Measurements from ENCODE around the gene SUCLA2. TPM values are rescaled to one million over a fixed set of nuclear protein-coding genes. Genes with fewer than 3 reads are reported as not detected.

SUCLA2 gene
- total RNA-seq, 2 experiments from 2014 or later: 18.7 to 21.4 TPM

DNA sequence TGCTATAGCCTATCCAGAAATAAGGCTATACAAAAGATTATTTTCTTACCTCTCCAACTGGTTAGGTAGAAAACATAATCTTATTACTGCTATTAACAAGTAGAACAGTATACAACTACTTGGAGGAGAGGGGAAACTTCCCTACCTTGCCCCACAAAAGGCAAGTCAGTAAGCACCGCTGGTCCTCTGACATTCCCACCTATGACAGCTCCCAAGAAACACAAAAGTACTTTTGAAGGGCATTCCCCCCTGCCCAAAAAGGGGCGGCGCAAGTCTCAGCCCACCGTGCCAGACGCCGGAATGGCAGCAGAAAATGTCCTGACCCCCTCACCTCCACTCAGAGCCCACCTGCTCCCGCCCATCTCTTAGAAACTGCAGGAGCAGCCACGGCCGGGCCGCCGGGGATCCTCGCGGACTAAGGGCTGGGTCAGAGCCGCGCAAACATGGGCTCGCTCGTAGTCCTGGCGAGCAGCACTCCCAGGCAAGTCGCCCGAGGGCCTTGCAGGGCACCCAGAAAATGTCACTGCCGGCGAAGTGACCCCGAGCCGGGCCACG lies 437 bp downstream of the SUCLA2 start:
- DNase-seq (peak in 3 of 14 experiments; percentile 0 to 4 (median 1)), ATAC-seq (ENCODE audit: poor library complexity) (peak; percentile 31)
- Mint-ChIP-seq H3K27ac (peak overlapping the region; percentile 90), H3K4me1 (ENCODE audit: low read depth) (peaks cover 46% of the 10 kb centered on the region), H3K27me3 (no peaks in the 10 kb centered on the region), H3K9me3 (no peaks in the 10 kb centered on the region), H3K4me3 (peak overlapping the region; percentile 96), H3K36me3 (ENCODE audit: low read depth) (peaks cover 27% of the 10 kb centered on the region)
- intact Hi-C loops (cut with DNase I, micrococcal nuclease): loop anchor here (1.0 to 5.0 kb wide), 3 partner anchors 36 to 1442 kb away; partner anchors contain the start of genes NUDT15 (in 2 of the 2), CAB39L (in 1 of the 2) and SETDB2 (in 1 of the 2)
- H3K27ac ChIP-seq (ENCODE audit: low read depth in 1 of 2, low read length in 2 of 2): peak overlapping the region; percentile 58
- H3K4me1 ChIP-seq (ENCODE audit: insufficient read depth, low read length): peaks cover 6% of the 10 kb centered on the region
- peak overlapping the region; percentile 99 for H3K4me3 ChIP-seq (ENCODE audit: low read length)
- H3K9me3 ChIP-seq (ENCODE audit: control insufficient read depth in 1 of 2, insufficient read depth in 1 of 2, low read length in 2 of 2): no peaks in the 10 kb centered on the region
- H3K27me3 ChIP-seq (ENCODE audit: control insufficient read depth in 1 of 2, insufficient read depth in 2 of 2, low read length in 2 of 2): no peaks in the 10 kb centered on the region
- ChIA-PET POLR2A (interaction anchor here (1.0 to 2.1 kb wide), 2 partner anchors 38 to 94 kb away, joined by 4 to 12 read pairs; partner anchors contain the start of genes MED4 and NUDT15), CTCF (interaction anchor here (1.0 to 1.2 kb wide), 3 partner anchors 37 to 94 kb away, joined by 3 to 4 read pairs (median 3); partner anchors contain the start of gene MED4)
- H3K36me3 ChIP-seq (ENCODE audit: insufficient read depth, low read length): peaks cover 7% of the 10 kb centered on the region
- TF ChIP-seq, protein P1, sequence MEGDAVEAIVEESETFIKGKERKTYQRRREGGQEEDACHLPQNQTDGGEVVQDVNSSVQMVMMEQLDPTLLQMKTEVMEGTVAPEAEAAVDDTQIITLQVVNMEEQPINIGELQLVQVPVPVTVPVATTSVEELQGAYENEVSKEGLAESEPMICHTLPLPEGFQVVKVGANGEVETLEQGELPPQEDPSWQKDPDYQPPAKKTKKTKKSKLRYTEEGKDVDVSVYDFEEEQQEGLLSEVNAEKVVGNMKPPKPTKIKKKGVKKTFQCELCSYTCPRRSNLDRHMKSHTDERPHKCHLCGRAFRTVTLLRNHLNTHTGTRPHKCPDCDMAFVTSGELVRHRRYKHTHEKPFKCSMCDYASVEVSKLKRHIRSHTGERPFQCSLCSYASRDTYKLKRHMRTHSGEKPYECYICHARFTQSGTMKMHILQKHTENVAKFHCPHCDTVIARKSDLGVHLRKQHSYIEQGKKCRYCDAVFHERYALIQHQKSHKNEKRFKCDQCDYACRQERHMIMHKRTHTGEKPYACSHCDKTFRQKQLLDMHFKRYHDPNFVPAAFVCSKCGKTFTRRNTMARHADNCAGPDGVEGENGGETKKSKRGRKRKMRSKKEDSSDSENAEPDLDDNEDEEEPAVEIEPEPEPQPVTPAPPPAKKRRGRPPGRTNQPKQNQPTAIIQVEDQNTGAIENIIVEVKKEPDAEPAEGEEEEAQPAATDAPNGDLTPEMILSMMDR (IDR thresholded peaks at IDR 0.05): no peak

DNA sequence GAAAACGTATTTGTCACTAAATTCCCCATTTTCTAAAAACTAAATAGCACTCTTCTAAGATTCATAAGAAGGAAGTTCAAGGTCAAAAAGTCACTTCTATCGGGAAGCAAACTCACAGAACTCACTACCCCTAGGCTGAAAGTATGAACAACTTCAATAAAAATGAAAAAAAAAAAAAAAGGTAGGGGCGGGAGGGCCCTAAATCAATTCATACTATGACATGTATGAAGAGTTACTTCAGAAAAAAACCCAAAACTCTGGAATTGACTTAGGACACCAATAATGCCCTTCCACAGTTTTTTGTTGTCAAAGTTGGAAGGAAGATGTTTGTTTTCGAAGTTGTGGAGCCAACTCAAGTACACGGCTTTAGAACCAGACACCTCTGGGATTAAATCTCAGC lies 1.1 kb downstream of the SUCLA2 start:
- Mint-ChIP-seq H3K9me3 (no peaks in the 10 kb centered on the region), H3K4me3 (peak overlapping the region; percentile 96), H3K27ac (peak overlapping the region; percentile 90), H3K4me1 (ENCODE audit: low read depth) (peaks cover 46% of the 10 kb centered on the region), H3K36me3 (ENCODE audit: low read depth) (peaks cover 34% of the 10 kb centered on the region), H3K27me3 (no peaks in the 10 kb centered on the region)
- no peak for ATAC-seq (ENCODE audit: poor library complexity)
- Histone ChIP-seq H3K9me3 (ENCODE audit: control insufficient read depth in 1 of 2, insufficient read depth in 1 of 2, low read length in 2 of 2) (no peaks in the 10 kb centered on the region), H3K4me1 (ENCODE audit: insufficient read depth, low read length) (peaks cover 6% of the 10 kb centered on the region), H3K36me3 (ENCODE audit: insufficient read depth, low read length) (peaks cover 10% of the 10 kb centered on the region), H3K27me3 (ENCODE audit: control insufficient read depth in 1 of 2, insufficient read depth in 2 of 2, low read length in 2 of 2) (no peaks in the 10 kb centered on the region), H3K27ac (ENCODE audit: low read depth in 1 of 2, low read length in 2 of 2) (no peak overlapping the region), H3K4me3 (ENCODE audit: low read length) (peak overlapping the region; percentile 99)
- no peak for DNase-seq
- intact Hi-C loops (cut with DNase I, micrococcal nuclease): loop anchor here in 1 of 2 experiments (2.0 to 10.0 kb wide), 3 partner anchors 37 to 1442 kb away; partner anchors contain the start of genes CAB39L, ESD, NUDT15 and SETDB2
- CTCF ChIA-PET: interaction anchor here (1.0 to 1.1 kb wide), 2 partner anchors 38 to 95 kb away, joined by 3 to 4 read pairs; partner anchors contain the start of gene MED4
- POLR2A ChIA-PET: interaction anchor here (2.1 kb wide), 1 partner anchor 38 kb away, joined by 12 read pairs; the partner anchor contains the start of gene NUDT15
- TF ChIP-seq, protein P1 (IDR thresholded peaks at IDR 0.05): no peak

DNA sequence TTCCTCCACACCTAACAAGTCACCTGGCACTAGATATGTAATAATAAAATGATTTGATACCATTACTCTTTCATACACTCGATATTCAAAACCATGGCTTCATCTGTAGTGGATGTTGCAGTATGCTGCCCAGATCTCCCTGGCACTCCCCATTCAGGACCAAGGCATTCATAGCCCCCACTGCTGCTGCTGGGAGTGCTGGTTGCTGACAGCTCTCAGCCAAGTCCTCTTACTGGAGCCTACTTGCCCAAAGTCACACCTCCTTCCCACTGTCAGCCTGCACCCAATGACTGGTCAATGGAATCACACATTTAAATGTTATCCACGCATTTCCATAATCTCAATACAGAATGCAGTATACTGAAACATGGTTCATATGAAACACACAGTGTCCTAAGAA lies 3.7 kb downstream of the SUCLA2 start:
- H3K4me3 ChIP-seq (ENCODE audit: low read length): no peak overlapping the region
- H3K27me3 Mint-ChIP-seq: no peaks in the 10 kb centered on the region
- peaks cover 55% of the 10 kb centered on the region for H3K36me3 Mint-ChIP-seq (ENCODE audit: low read depth)
- no peaks in the 10 kb centered on the region for H3K9me3 ChIP-seq (ENCODE audit: control insufficient read depth in 1 of 2, insufficient read depth in 1 of 2, low read length in 2 of 2)
- intact Hi-C loops (cut with DNase I, micrococcal nuclease): loop anchor here in 1 of 2 experiments (10.0 kb wide), 1 partner anchor 1203 kb away; the partner anchor contains the start of gene ESD
- TF ChIP-seq, protein P1 (IDR thresholded peaks at IDR 0.05): no peak
- peaks cover 57% of the 10 kb centered on the region for H3K4me1 Mint-ChIP-seq (ENCODE audit: low read depth)
- DNase-seq (no peak), ATAC-seq (ENCODE audit: poor library complexity) (no peak)
- H3K9me3 Mint-ChIP-seq: no peaks in the 10 kb centered on the region
- ChIA-PET POLR2A (interaction anchor here (2.2 kb wide), 1 partner anchor 40 kb away, joined by 5 read pairs; the partner anchor contains the start of gene NUDT15), CTCF (interaction anchor here (2.3 kb wide), 1 partner anchor 40 kb away, joined by 10 read pairs; the partner anchor contains the start of gene NUDT15)
- no peak overlapping the region for H3K27ac Mint-ChIP-seq
- peaks cover 6% of the 10 kb centered on the region for H3K4me1 ChIP-seq (ENCODE audit: insufficient read depth, low read length)
- no peak overlapping the region for H3K4me3 Mint-ChIP-seq
- no peak overlapping the region for H3K27ac ChIP-seq (ENCODE audit: low read depth in 1 of 2, low read length in 2 of 2)
- H3K36me3 ChIP-seq (ENCODE audit: insufficient read depth, low read length): peaks cover 20% of the 10 kb centered on the region
- H3K27me3 ChIP-seq (ENCODE audit: control insufficient read depth in 1 of 2, insufficient read depth in 2 of 2, low read length in 2 of 2): no peaks in the 10 kb centered on the region
